ENCODE measurements around the gene ADORA1.

The ADORA1 gene

DNA sequence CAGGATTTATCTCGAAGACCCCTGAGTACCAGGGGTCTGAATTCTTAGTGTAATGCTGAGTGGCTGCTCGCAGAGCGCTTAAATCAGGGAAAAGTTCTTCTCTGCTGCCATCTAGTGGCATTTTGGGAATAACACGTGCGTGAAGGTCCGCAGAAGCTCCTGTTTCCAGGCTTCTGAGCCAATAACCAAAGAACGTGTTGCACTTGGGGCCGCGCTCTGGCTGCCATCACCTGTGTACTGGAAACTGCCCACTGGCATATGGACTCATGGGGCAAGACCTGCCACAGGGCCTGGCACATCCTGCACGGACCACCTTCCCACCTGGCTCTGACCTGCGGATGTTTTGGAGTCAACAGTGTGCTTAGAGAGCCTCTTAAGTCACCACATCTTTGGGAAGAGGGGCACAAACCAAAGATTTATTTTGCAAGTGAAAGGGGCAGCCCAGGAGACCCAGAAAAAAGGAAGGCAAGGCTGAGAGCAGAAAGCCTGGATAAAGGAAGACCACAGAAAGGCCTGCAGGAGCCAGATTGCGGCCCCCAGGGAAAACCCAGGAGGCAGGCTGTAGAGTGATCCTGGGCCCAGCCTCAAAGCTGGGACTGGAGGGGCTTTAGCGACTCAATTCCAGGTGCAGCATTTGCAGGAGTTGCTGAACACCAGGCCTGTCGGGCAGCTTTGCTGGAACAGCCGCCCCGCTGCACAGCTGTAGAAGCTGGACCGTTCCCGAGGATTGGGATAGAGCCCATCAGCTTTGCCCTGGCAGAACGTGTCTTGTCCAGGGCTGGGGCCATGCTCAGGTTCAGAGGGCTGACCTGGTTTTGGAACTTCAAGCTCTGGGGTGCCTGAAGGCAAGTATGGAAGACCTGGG lies 89.0 kb downstream of the ADORA1 start:
- TF ChIP-seq, protein P1, sequence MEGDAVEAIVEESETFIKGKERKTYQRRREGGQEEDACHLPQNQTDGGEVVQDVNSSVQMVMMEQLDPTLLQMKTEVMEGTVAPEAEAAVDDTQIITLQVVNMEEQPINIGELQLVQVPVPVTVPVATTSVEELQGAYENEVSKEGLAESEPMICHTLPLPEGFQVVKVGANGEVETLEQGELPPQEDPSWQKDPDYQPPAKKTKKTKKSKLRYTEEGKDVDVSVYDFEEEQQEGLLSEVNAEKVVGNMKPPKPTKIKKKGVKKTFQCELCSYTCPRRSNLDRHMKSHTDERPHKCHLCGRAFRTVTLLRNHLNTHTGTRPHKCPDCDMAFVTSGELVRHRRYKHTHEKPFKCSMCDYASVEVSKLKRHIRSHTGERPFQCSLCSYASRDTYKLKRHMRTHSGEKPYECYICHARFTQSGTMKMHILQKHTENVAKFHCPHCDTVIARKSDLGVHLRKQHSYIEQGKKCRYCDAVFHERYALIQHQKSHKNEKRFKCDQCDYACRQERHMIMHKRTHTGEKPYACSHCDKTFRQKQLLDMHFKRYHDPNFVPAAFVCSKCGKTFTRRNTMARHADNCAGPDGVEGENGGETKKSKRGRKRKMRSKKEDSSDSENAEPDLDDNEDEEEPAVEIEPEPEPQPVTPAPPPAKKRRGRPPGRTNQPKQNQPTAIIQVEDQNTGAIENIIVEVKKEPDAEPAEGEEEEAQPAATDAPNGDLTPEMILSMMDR (IDR thresholded peaks at IDR 0.05; ENCODE audit: low read depth, low read length, missing control alignments): peak; percentile 62
- peak; percentile 37 for DNase-seq (ENCODE audit: extremely low read depth, low read depth)
- H3K4me3 ChIP-seq (replicated peaks; ENCODE audit: low read depth, low read length): no peak overlapping the region

Data from HFF-Myc (cell line).